ENCODE measurements around the gene SOCS3.

DNA sequence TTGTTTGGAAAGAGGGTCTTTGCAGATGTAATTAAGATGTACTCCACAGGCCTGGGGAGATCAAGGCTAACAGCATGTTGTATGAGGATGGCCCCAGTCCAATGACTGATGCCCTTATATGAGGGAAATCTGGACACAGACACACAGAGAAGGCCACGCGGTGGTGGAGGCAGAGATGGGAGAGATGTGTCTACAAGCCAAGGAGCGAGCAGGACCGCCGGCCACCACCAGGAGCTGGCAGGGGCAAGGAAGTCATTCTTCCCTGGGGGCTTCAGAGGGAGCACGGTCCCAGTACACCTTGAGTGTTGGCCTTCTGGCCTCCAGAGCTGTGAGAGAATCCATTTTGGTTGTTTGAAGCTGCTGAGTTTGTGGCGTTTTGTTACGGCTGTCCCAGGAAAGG lies 14.7 kb downstream of the SOCS3 start:
- TF ChIP-seq, protein P1, sequence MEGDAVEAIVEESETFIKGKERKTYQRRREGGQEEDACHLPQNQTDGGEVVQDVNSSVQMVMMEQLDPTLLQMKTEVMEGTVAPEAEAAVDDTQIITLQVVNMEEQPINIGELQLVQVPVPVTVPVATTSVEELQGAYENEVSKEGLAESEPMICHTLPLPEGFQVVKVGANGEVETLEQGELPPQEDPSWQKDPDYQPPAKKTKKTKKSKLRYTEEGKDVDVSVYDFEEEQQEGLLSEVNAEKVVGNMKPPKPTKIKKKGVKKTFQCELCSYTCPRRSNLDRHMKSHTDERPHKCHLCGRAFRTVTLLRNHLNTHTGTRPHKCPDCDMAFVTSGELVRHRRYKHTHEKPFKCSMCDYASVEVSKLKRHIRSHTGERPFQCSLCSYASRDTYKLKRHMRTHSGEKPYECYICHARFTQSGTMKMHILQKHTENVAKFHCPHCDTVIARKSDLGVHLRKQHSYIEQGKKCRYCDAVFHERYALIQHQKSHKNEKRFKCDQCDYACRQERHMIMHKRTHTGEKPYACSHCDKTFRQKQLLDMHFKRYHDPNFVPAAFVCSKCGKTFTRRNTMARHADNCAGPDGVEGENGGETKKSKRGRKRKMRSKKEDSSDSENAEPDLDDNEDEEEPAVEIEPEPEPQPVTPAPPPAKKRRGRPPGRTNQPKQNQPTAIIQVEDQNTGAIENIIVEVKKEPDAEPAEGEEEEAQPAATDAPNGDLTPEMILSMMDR (conservative IDR thresholded peaks at IDR 0.05; ENCODE audit: low read depth, low read length): no peak
- no peak for TF ChIP-seq EZH2 (IDR thresholded peaks at IDR 0.05; ENCODE audit: low read length, unreplicated experiment)

Measured in PC-3 (cell line).